HepG2 (cell line): ENCODE results near the gene PSENEN. TPM values are rescaled to one million over a fixed set of nuclear protein-coding genes. Genes with fewer than 3 reads are reported as not detected.

Source experiments
- ARID5B ChIP-seq: IDR thresholded peaks from 2 replicates; pipeline ENCODE4 v1.4.0; 2020; ENCODE audit warnings: mild to moderate bottlenecking, missing genetic modification reagents
- BHLHE40 ChIP-seq: IDR thresholded peaks from 2 replicates; pipeline ENCODE4 v1.6.1; 2011; ENCODE audit warnings: low read length, improper control_type of control experiment
- DPF2 ChIP-seq: sonication (generic); formaldehyde crosslinking; IDR thresholded peaks from 2 replicates; pipeline ENCODE4 v1.4.0; 2020; ENCODE audit warnings: mild to moderate bottlenecking, low read depth, missing genetic modification reagents, borderline replicate concordance
- HNF4A ChIP-seq: sonication (generic); formaldehyde crosslinking; IDR thresholded peaks from 2 replicates; pipeline ENCODE4 v1.4.0; 2020; ENCODE audit warnings: missing genetic modification reagents
- MTA3 ChIP-seq: sonication (generic); formaldehyde crosslinking; IDR thresholded peaks from 2 replicates; pipeline ENCODE4 v1.4.0; 2020; ENCODE audit warnings: missing genetic modification reagents
- MTERF4 ChIP-seq: sonication (generic); formaldehyde crosslinking; IDR thresholded peaks from 2 replicates; pipeline ENCODE4 v1.8.0; 2023; ENCODE audit warnings: mild to moderate bottlenecking, missing genetic modification reagents
- MXD3 ChIP-seq: IDR thresholded peaks from 2 replicates; pipeline ENCODE4 v1.6.1; 2016; ENCODE audit warnings: mild to moderate bottlenecking, missing biosample characterization, missing genetic modification reagents
- MXI1 ChIP-seq: IDR thresholded peaks from 3 replicates; pipeline ENCODE4 v1.6.1; 2012; ENCODE audit warnings: low read depth, low read length, inconsistent platforms, borderline replicate concordance
- RELA ChIP-seq: sonication (generic); formaldehyde crosslinking; IDR thresholded peaks from 2 replicates; pipeline ENCODE4 v1.4.0; 2020; ENCODE audit warnings: missing genetic modification reagents
- RERE ChIP-seq: IDR thresholded peaks from 2 replicates; pipeline ENCODE4 v1.6.1; 2016; ENCODE audit warnings: low read depth, missing genetic modification reagents, missing compliant biosample characterization
- SNRNP70 ChIP-seq: fragments of 200-400 bp; formaldehyde crosslinking; IDR thresholded peaks from 2 replicates; pipeline ENCODE4 v1.6.1; 2017; ENCODE audit warnings: mild to moderate bottlenecking, low read depth, low read length, moderate library complexity
- ZFP91 ChIP-seq: sonication (generic); formaldehyde crosslinking; IDR thresholded peaks from 2 replicates; pipeline ENCODE4 v1.9.0; 2022; ENCODE audit warnings: missing genetic modification reagents, mild to moderate bottlenecking, borderline replicate concordance
- ZIK1 ChIP-seq: sonication (generic); formaldehyde crosslinking; IDR thresholded peaks from 2 replicates; pipeline ENCODE4 v1.5.0; 2020; ENCODE audit warnings: mild to moderate bottlenecking, low read depth, missing genetic modification reagents, borderline replicate concordance
- ZNF44 ChIP-seq: sonication (generic); formaldehyde crosslinking; IDR thresholded peaks from 2 replicates; pipeline ENCODE4 v1.5.1; 2020; ENCODE audit warnings: mild to moderate bottlenecking, missing genetic modification reagents
- ZNF615 ChIP-seq: sonication (generic); formaldehyde crosslinking; IDR thresholded peaks from 2 replicates; pipeline ENCODE4 v1.5.0; 2020; ENCODE audit warnings: mild to moderate bottlenecking, missing genetic modification reagents, borderline replicate concordance
- ZNF773 ChIP-seq: sonication (generic); formaldehyde crosslinking; IDR thresholded peaks from 2 replicates; pipeline ENCODE4 v1.4.0; 2020; ENCODE audit warnings: missing genetic modification reagents, borderline replicate concordance
- polyA plus RNA-seq, 8 experiments: library from polyadenylated mRNA; depleted of rRNA in 3 of 8; stranded (reverse) in 7 of 8; unstranded in 1 of 8; fragments of >200 nt; fragmentation: Illumina TruSeq in 4 of 8; extraction: Trizol in 4 of 8; gene quantifications; 2 replicates each; pipeline versions ENCODE4 v1.2.1 to v1.2.3, GENCODE V29; 2011 to 2016; ENCODE audit warnings: low read depth in 4 of 8, missing spikeins in 1 of 8, mixed read lengths in 1 of 8; ENCODE audit not compliant: insufficient read depth in 1 of 8
- total RNA-seq, 5 experiments: library from RNA; depleted of rRNA; stranded (reverse); fragments of >200 nt; fragmentation: Illumina TruSeq; extraction: Trizol; gene quantifications; 2 replicates each; pipeline ENCODE4 v1.2.3, GENCODE V29; 2016; ENCODE audit warnings: low read depth in 1 of 5

PSENEN gene
- total and polyA plus RNA-seq, 2 of the 13 experiments (the other 11 are each of a cell fraction or from before 2014, with no cell fraction given): 16.9 to 34.2 TPM

- TF ChIP-seq RERE (peak; percentile 54; the same call in 1 of the 2 replicates), MTERF4 (peak; percentile 72; the same call in 1 of the 2 replicates), MXD3 (CRISPR knock-in tag) (peak; percentile 32), ZNF773 (CRISPR knock-in tag) (peak; percentile 34; the same call in 1 of the 2 replicates), ZNF615 (CRISPR knock-in tag) (0 out of 2 replicates have a peak, but pooled peaks have one; percentile 59), ZNF44 (CRISPR knock-in tag) (no peak), MXI1 (no peak; the same call in 2 of the 3 replicates), SNRNP70 (no peak), MTA3 (no peak), ZIK1 (0 out of 2 replicates have a peak, but pooled peaks have one; percentile 69), ZFP91 (CRISPR knock-in tag) (no peak), ARID5B (peak; percentile 47), HNF4A (CRISPR knock-in tag) (no peak), RELA (CRISPR knock-in tag) (no peak), BHLHE40 (no peak), DPF2 (CRISPR knock-in tag) (no peak)
These were observed 29.3 kb upstream of the PSENEN start (continued) for GRCh38 chr19:35715981-35716800.
